GM18511 (cell line): ENCODE results near the gene TBC1D2B.

Source experiments
- ATAC-seq: cut with Tn5 transposase; IDR thresholded peaks from one replicate; pipeline ENCODE4 v1.9.1; 2021; ENCODE audit warnings: mild to moderate bottlenecking, moderate library complexity; ENCODE audit not compliant: unreplicated experiment

The TBC1D2B gene

GRCh38 chr15:78077053-78077870, at the start of gene TBC1D2B:
Gene TBC1D2B, minus strand, starts transcription at chr15:78077711. Its CDS starts 59 bp downstream, at chr15:78077652.
- peak; percentile 78 for ATAC-seq

GRCh38 chr15:78125267-78125666, 47.8 kb upstream of the TBC1D2B start:
- no peak for ATAC-seq

DNA sequence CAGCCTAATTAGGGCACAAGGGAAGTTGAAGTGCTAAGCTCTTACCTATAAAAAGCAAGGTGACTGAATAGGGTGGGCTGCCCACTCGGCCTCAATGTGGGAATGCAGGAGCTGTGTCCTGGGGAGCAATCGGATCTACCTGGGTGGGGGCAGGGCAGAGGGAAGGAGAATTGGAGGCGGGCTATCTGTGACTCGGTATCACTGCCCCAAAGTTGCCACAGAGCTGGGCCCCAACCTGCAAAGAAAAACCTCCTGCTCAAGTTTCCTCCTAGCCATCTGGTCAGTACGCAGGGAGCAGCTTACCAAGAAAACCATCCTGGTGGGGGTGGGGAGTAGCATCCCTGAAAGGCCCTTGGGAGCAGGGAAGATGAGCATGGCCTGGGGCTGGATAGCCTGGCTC, 43.0 kb upstream of the TBC1D2B start:
- ATAC-seq: no peak

- ATAC-seq: no peak
Measured at GRCh38 chr15:78112551-78112950, 35.0 kb upstream of the TBC1D2B start.

GRCh38 chr15:78111788-78112187, 34.3 kb upstream of the TBC1D2B start:
- no peak for ATAC-seq

- no peak for ATAC-seq
Measured at GRCh38 chr15:78110916-78111475, 33.5 kb upstream of the TBC1D2B start.

DNA sequence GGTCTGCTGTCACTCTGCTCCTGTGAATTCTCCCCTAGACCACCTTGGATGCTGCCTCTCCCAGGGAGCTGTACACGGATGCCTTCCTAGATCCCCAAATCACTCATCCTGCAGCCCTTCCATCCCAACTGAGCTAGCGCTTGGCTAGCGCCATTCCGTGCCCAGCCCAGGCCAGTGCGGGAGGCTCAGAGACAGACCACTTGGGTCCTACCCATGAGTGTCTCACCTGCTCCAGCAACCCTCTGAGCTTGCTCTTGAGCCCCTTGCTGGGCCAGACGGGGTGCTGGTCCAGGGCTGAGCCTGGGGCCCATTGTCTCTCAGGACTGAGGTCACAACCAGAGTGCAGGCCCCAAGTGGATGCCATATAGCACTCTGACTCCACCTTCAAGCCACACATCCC, 32.6 kb upstream of the TBC1D2B start:
- no peak for ATAC-seq

GRCh38 chr15:78109156-78109555, 31.6 kb upstream of the TBC1D2B start:
- ATAC-seq: no peak

GRCh38 chr15:78108300-78109084, 31.0 kb upstream of the TBC1D2B start:
- ATAC-seq: no peak

- no peak for ATAC-seq
Measured at GRCh38 chr15:78107471-78107870, 30.0 kb upstream of the TBC1D2B start.

GRCh38 chr15:78105476-78106241, 28.1 kb upstream of the TBC1D2B start:
- ATAC-seq: no peak

DNA sequence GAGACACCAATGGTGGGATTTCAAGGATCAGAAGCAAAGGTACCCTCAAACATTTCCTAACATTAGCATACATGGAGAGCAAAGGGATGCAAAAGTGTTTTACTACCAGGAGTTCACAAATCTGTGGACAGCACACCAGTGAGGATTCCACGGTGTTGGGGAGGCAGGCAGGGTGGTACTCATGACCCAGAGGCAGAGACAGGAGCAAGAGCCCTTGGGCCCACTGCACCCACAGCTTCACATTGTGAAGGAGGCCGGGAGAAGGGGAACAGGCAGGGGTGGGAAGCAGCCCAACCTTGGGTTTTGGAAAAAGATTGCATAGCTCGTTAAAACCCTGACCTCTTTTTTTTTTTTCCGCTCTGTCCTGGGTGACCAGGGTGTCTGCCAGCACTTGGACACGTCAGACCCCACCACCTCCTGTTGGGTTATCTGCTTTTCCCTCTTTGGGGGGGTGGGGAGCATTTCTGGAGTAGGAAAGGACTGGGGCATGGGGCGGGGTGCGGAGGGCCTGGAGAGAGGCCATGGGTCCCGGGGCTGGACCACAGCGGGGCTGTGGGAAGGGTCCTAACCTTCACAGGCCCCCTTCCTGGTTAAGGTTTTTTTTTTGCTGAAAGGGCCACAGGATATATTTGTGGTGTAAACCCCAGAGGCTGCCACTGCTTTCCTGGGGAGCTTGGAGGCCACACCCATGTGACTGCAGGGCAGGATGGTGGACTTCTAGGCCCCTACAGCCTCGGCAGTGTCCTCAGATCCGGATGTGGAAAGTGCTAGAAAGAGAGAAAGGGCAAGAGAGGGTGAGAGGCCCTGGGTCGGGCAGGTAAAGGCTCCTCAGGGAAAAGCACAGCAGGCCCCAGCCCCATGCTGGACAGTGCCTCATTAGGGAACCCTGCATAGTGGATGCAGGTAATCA, 27.3 kb upstream of the TBC1D2B start:
- no peak for ATAC-seq

DNA sequence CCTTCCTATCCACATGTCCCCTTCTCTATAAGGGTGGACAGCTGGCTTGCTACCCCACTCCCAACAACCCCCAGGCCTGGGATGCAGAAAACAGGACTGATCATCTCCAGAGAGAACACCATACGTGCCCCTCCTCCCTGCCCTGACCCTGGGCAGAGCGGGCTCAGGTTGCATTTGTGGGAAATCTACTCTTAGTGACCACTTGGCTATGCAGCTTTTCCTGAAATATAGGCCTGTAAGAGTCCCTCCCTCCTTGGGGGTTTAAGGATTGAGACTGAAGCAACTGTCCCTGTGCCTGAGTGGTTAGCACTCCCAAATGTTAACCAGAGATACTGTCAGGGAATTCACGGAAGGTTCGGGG, 26.6 kb upstream of the TBC1D2B start:
- peak; percentile 32 for ATAC-seq

DNA sequence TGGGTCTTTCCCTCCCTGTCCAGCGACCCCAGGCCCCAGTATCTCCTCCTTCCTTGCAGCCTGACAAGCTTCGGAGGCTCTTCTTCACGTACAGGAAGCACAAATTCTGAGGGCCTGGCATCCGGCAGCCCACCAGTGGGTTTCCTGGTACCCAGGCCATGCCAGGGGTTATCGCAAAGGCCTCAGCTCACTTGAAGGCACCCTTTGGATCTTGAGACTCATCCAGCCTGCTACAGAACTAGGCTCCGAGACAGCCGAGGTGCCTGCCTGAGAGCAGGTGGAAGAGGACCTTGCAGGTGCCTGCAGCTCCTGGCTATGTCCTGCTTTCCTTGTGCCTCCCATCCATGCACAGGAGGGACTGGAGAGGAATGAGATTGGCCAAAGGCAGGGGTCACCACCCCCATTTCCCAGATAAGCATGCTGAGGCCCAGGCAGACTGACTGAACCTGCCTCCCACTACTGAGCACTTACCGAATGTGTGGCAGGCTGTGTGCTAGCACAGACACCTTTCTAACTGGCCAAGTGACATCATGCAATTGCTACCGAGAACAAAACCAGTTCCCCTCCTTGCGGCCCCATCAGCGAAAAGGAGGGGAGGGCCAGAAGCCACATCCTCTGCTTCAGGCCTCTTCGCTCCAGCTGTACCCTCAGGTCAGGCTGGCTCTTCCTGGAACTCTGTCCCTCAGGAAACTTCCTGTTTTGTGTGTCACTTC, 26.1 kb upstream of the TBC1D2B start:
- peak; percentile 80 for ATAC-seq

DNA sequence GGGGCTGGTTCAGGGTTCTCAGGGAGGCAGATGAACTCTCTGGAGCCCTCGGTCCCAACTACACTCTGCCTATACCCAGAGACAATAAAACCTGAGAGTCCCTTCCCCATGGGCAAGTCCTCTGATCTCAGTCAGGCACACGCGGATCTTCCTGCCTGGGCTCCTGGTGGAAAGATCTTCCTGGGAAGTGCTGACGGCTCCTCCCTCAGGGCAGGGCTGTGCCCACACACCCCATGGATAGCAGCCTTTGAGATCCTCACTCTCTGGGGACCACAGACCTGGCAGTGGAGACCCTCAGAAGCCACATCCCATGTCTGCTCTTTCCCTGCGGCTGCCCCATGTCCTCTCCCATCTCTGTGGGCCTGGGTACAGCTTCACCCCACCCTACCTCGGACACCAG, 25.2 kb upstream of the TBC1D2B start:
- ATAC-seq: no peak

DNA sequence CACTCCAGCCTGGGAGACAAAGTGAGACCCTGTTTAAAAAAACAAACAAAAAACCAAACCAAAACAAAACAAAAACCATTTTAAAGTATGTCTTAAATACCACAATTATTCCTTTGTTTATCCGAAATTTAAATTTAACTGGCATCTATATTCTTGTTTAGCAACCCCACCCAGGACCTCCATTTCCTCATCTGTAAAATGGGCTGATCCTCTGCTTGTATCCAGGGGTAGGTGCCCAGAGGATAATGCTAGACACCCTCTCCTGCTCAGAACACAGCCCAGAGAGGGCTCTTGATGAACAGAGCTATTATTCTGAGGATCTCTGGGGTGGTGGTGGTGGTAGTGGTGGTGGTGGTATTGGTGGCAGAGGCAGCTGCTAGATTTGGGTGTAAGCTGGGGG, 24.7 kb upstream of the TBC1D2B start:
- no peak for ATAC-seq

DNA sequence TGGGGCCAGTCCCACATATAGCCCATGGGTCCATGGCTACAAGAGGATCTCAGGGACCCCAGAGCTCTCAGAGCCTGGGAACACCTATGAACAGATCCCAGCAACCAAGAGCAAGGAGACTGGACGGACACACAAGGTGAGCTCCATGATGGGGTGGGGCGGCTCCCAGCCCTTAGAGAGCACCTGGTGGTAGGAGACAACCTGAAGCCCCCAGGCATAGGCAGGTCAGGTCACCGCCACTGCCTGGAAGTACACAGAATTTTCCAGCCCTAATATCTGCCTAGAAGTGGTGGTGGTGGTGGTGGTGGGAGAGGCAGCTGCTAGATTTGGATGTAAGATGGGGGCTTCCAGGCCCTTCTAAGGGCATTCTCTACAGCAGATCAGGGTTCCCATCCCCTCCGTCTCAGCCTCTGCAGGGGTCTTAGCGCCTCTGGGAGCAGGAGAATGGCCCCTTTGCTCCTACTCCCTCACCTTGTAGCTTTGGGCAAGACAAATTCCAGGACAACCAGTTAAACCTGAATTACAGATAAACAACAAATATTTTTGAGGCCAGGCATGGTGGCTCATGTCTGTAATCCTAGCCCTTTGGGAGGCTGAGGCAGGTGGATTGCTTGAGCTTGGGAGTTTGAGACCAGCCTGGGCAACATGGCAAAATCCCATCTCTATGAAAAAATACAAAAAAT, 24.1 kb upstream of the TBC1D2B start:
- ATAC-seq: no peak

DNA sequence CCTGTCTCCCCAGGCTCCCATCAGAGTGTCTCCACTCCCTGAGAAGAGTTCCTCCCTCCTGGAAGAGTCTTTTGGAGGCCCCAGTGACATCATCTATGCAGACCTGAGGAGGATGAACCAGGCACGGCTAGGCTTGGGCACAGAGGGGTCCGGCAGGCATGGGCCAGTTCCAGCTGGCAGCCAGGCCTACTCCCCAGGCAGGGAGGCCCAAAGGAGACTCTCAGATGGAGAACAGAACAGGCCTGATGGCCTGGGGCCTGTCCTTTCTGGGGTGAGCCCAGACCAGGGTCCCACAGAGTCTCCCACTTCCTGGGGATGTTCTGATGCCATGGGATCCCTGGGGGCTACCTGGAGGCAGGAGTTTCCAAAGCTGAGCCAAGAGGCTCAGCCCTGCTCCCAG, 23.4 kb upstream of the TBC1D2B start:
- ATAC-seq: no peak
